ENCODE data around the gene SCN1B.

DNA sequence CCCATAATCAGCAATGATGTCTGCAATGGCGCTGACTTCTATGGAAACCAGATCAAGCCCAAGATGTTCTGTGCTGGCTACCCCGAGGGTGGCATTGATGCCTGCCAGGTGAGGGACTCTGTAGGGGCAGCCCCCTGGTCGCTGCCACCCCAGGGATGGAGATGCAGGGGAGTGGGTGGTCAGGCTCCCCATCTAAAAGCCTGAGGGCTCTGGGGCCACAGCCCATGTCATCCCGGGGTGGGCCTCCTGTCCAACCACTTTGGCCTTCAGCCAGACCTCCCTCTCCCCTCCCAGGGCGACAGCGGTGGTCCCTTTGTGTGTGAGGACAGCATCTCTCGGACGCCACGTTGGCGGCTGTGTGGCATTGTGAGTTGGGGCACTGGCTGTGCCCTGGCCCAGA lies 35.3 kb downstream of the SCN1B start:
- TF ChIP-seq, protein P1, sequence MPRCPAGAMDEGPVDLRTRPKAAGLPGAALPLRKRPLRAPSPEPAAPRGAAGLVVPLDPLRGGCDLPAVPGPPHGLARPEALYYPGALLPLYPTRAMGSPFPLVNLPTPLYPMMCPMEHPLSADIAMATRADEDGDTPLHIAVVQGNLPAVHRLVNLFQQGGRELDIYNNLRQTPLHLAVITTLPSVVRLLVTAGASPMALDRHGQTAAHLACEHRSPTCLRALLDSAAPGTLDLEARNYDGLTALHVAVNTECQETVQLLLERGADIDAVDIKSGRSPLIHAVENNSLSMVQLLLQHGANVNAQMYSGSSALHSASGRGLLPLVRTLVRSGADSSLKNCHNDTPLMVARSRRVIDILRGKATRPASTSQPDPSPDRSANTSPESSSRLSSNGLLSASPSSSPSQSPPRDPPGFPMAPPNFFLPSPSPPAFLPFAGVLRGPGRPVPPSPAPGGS (IDR thresholded peaks at IDR 0.05): no peak
- TF ChIP-seq, protein P2, sequence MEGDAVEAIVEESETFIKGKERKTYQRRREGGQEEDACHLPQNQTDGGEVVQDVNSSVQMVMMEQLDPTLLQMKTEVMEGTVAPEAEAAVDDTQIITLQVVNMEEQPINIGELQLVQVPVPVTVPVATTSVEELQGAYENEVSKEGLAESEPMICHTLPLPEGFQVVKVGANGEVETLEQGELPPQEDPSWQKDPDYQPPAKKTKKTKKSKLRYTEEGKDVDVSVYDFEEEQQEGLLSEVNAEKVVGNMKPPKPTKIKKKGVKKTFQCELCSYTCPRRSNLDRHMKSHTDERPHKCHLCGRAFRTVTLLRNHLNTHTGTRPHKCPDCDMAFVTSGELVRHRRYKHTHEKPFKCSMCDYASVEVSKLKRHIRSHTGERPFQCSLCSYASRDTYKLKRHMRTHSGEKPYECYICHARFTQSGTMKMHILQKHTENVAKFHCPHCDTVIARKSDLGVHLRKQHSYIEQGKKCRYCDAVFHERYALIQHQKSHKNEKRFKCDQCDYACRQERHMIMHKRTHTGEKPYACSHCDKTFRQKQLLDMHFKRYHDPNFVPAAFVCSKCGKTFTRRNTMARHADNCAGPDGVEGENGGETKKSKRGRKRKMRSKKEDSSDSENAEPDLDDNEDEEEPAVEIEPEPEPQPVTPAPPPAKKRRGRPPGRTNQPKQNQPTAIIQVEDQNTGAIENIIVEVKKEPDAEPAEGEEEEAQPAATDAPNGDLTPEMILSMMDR (IDR thresholded peaks at IDR 0.05): no peak
